Heart left ventricle (tissue), 16 donors: Measurements from ENCODE around the gene CXXC5. TPM values are rescaled to one million over a fixed set of nuclear protein-coding genes. Genes with fewer than 3 reads are reported as not detected.

Experiments
- ATAC-seq, 4 donors: fragments of 200-7000 bp; cut with Tn5 transposase; one replicate each; pipeline ENCODE4 v1.9.1; 2020 to 2022; ENCODE audit warnings: moderate library complexity in 4 of 4, mild to moderate bottlenecking in 3 of 4, moderate number of reproducible peaks in 1 of 4
- DNase-seq, 5 donors: peaks; one replicate each; pipeline ENCODE4 v3.0.0-alpha.2; 2020
- H3K27ac ChIP-seq, 12 donors: fragments of 200-600 bp; sonication (generic) in 4 of 12; one replicate each; pipeline versions ENCODE4 v1.5.0 to v1.8.0; 2016 to 2022; ENCODE audit warnings: mild to moderate bottlenecking in 2 of 12
- H3K27me3 ChIP-seq, 9 donors: fragments of 200-600 bp; sonication (generic) in 2 of 9; one replicate each; pipeline versions ENCODE4 v1.5.1 to v1.8.0; 2016 to 2022; ENCODE audit warnings: mild to moderate bottlenecking in 3 of 9
- H3K36me3 ChIP-seq, 9 donors: fragments of 200-600 bp; sonication (generic) in 2 of 9; one replicate each; pipeline versions ENCODE4 v1.5.0 to v1.8.0; 2018 to 2022; ENCODE audit warnings: mild to moderate bottlenecking in 2 of 9
- H3K4me1 ChIP-seq, 12 donors: fragments of 200-600 bp; sonication (generic) in 4 of 12; one replicate each; pipeline versions ENCODE4 v1.5.0 to v1.8.0; 2016 to 2022; ENCODE audit warnings: mild to moderate bottlenecking in 3 of 12
- H3K4me3 ChIP-seq, 12 donors: fragments of 200-600 bp; sonication (generic) in 4 of 12; one replicate each; pipeline versions ENCODE4 v1.5.0 to v1.8.0; 2017 to 2022; ENCODE audit warnings: mild to moderate bottlenecking in 9 of 12, moderate library complexity in 4 of 12
- H3K9me3 ChIP-seq, 12 donors: fragments of 200-600 bp; sonication (generic) in 4 of 12; one replicate each; pipeline versions ENCODE4 v1.5.0 to v1.8.0; 2016 to 2022; ENCODE audit warnings: mild to moderate bottlenecking in 1 of 12
- POLR2A ChIP-seq, 2 donors: fragments of 450-650 bp; IDR thresholded peaks; one replicate each; pipeline ENCODE4 v1.6.1; 2017; ENCODE audit warnings: antibody characterized with exemption in 2 of 2, mild to moderate bottlenecking in 2 of 2, moderate library complexity in 2 of 2
- WGBS, 4 donors: extraction: QIAGEN DNeasy Blood & Tissue Kit in 2 of 4; methylation state at CpG; one replicate each; pipeline versions ENCODE4 v1.1.5 to v1.1.7; 2013 to 2018; 5-methylcytosine and 5-hydroxymethylcytosine counted together
- intact Hi-C, 10 donors: fragments of 100-400 bp; cut with DNase I; formaldehyde crosslinking; loops; one replicate each; pipeline versions ENCODE4 v1.11.1 to v1.14.2; 2022
- polyA plus RNA-seq, 2 donors: library from polyadenylated mRNA; stranded (reverse); fragments of 200-250 nt; gene quantifications; one replicate each; pipeline ENCODE4 v1.2.3, GENCODE V29; 2013
- total RNA-seq, 9 donors: library from RNA; depleted of rRNA in 2 of 9; stranded (reverse); fragments of >200 nt in 2 of 9; fragmentation: NEBNext Ultra II Directional in 3 of 9; extraction: Animal tissue kit (Norgen Biotek cat#: 25700) in 3 of 9; gene quantifications; one replicate each; pipeline versions ENCODE4 v1.1.0 to v1.2.4, GENCODE V29; 2016 to 2023
- TF ChIP-seq, protein P1 (sequence below), 12 donors: fragments of 200-600 bp; sonication (generic) in 4 of 12; IDR thresholded peaks; one replicate each; pipeline versions ENCODE4 v1.5.0 to v1.8.0; 2018 to 2022; ENCODE audit warnings: antibody characterized with exemption in 12 of 12, mild to moderate bottlenecking in 5 of 12
- donor health status: ischemic (EF 13 %, LVEDD 7.1; RV severe dilation, severe dysfunction).
- donor health status: healthy with polysubstance abuse.
- donor health status: DM: no; HTN: yes; CAD: no.
- donor health status: DM: no; HTN: no; CAD: no.
- donor health status: ischemic (EF 25% LVEDD 6.9; RV normal size, moderate dysfunction).
- donor health status: ischemic (EF 25% LVEDD 5.7; RV mildly dilated, moderate dysfunction).
- donor health status: healthy.
- donor health status: DM: yes; HTN: yes; CAD: no.
- donor health status: ischemic (EF 35%, LVEDD 5.7; RV mildly dilated, moderate dysfunction).
- donor health status: nonischemic (EF 11% LVEDD 7.7; RV severe dilation, severe dysfunction).
- donor health status: DM: yes; HTN: yes; CAD: no.
- donor health status: PGD.
- donor health status: ischemic (EF 29% LVEDD 5.4; RV normal size, mild dysfunction).
- donor health status: nonischemic (EF 23%, LVEDD 6.1; RV moderate dilation, normal function).

CXXC5 gene
- total and polyA plus RNA-seq, 11 donors = 29.8 to 74.6 (median 36.3) TPM

- Histone ChIP-seq H3K27ac (peak overlapping the region; percentile 93 to 98 (median 95)), H3K36me3 (peaks cover 0 to 4% (median 0%) of the 10 kb centered on the region in 9 donors), H3K4me3 (peak overlapping the region in 11 of 12 donors; percentile 20 to 67 (median 60)), H3K4me1 (peaks cover 12 to 100% (median 91%) of the 10 kb centered on the region in 12 donors), H3K27me3 (no peaks in the 10 kb centered on the region), H3K9me3 (no peaks in the 10 kb centered on the region)
- intact Hi-C loops = loop anchor here in 1 of 10 donors (1.0 kb wide), 1 partner anchor 19 kb away; no protein-coding TSS in a partner anchor
- 37 to 49% (median 41%) methylated on average over 18 of the region's 18 CpGs for WGBS, 4 donors
- DNase-seq (no peak), ATAC-seq (peak in 3 of 4 donors; percentile 0 to 9 (median 4))
- TF ChIP-seq POLR2A (IDR thresholded peaks at IDR 0.05) = no peak
- TF ChIP-seq, protein P1, sequence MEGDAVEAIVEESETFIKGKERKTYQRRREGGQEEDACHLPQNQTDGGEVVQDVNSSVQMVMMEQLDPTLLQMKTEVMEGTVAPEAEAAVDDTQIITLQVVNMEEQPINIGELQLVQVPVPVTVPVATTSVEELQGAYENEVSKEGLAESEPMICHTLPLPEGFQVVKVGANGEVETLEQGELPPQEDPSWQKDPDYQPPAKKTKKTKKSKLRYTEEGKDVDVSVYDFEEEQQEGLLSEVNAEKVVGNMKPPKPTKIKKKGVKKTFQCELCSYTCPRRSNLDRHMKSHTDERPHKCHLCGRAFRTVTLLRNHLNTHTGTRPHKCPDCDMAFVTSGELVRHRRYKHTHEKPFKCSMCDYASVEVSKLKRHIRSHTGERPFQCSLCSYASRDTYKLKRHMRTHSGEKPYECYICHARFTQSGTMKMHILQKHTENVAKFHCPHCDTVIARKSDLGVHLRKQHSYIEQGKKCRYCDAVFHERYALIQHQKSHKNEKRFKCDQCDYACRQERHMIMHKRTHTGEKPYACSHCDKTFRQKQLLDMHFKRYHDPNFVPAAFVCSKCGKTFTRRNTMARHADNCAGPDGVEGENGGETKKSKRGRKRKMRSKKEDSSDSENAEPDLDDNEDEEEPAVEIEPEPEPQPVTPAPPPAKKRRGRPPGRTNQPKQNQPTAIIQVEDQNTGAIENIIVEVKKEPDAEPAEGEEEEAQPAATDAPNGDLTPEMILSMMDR (IDR thresholded peaks at IDR 0.05) = no peak
Measured at GRCh38 chr5:139668924-139669661, 20.9 kb downstream of the CXXC5 start.

DNA sequence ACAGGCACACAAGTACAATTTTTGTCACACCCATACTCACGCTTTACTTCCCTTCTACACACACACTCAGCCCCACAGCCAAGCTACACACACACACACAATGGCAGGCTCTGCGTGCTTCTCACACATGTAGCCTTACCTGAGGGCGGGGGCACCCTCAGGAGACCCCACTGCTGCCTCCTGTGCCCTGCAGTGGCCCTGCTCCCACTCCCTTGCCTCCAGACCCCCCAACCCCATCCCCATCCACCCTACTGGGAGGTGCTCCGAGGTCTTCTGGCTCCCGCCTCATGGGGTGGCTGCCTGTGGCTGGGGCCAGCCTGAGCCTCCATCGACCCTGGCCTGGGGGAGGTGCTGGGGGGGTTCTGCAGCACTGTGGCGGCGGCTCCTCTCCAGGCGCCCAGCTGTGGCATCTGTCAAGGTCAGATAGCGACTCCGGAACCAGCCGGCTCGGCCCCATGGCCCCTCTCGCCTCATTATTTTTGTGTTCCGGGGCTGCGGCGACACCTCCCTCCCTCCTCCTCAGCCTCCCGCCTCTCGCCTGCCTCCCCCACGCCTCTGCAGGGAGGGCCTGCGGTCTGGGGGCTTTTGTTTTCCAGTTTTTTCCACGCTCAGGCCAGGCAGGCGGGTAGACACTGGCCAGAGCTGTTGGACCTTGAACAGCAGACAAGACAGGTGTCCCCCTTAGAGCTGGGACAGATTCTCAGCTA lies 21.7 kb downstream of the CXXC5 start:
- Histone ChIP-seq H3K4me1 (peaks cover 15 to 100% (median 91%) of the 10 kb centered on the region in 12 donors), H3K27me3 (no peaks in the 10 kb centered on the region), H3K9me3 (no peaks in the 10 kb centered on the region), H3K36me3 (no peaks in the 10 kb centered on the region), H3K4me3 (peak overlapping the region in 11 of 12 donors; percentile 5 to 67 (median 60)), H3K27ac (peak overlapping the region; percentile 93 to 98 (median 95))
- TF ChIP-seq POLR2A (IDR thresholded peaks at IDR 0.05) = peak in 1 of 2 donors; percentile 7
- TF ChIP-seq, protein P1 (IDR thresholded peaks at IDR 0.05) = no peak
- 8 to 22% (median 20%) methylated on average over 21 to 23 of the region's 23 CpGs for WGBS, 4 donors
- intact Hi-C loops = loop anchor here in 2 of 10 donors (2.0 kb wide), 2 partner anchors 19 to 33 kb away; no protein-coding TSS in a partner anchor
- peak in 4 of 5 donors; percentile 64 to 79 (median 70) for DNase-seq
- peak; percentile 15 to 60 (median 18) for ATAC-seq

DNA sequence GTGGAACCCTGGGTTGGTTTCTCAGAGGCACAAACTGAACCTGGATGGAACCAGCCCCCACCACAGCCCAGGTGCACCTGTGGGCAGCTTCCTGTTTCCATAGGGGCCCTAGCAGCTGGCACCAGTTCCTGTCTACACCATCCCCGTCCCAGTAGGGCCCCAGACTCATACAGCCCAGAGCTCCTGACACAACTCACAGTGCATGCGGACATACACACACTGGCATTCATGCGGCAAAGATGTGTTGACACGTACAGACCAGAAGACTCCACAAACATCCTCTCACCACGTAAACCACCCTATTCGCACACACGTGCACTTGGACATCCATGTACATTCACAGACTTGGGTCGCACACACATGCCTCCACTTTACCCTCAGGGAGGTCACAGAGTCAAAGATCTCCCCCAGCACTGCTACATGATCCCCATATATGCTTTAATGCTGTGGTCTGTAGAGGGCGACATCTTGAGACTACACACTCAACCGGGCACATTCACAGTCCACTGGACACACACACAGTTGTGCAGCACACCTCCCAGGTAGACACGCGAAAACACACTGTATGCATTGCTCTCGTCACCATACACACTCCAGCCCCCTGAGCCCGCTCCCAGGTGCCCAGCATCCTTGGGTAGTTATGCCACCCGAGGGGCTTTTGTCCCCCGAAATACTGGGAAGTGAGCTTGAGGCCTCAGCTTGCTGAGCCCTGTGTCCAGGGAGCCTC lies 22.4 kb downstream of the CXXC5 start:
- H3K4me1 ChIP-seq = peaks cover 18 to 100% (median 91%) of the 10 kb centered on the region in 12 donors
- peak in 3 of 4 donors; percentile 9 to 33 (median 27) for ATAC-seq
- H3K27me3 ChIP-seq = no peaks in the 10 kb centered on the region
- peak overlapping the region in 9 of 12 donors; percentile 49 to 67 (median 61) for H3K4me3 ChIP-seq
- WGBS, 4 donors = 50 to 58% (median 57%) methylated on average over 12 to 16 of the region's 16 CpGs
- no peak for TF ChIP-seq POLR2A (IDR thresholded peaks at IDR 0.05)
- TF ChIP-seq, protein P1 (IDR thresholded peaks at IDR 0.05) = peak in 6 of 12 donors; percentile 22 to 47 (median 28)
- H3K27ac ChIP-seq = peak overlapping the region; percentile 93 to 98 (median 95)
- H3K9me3 ChIP-seq = no peaks in the 10 kb centered on the region
- H3K36me3 ChIP-seq = no peaks in the 10 kb centered on the region
- intact Hi-C loops = loop anchor here in 2 of 10 donors (2.0 kb wide), 2 partner anchors 18 to 34 kb away; no protein-coding TSS in a partner anchor
- peak in 1 of 5 donors; percentile 29 for DNase-seq
